Measurements from ENCODE around the gene KANSL1. TPM values are rescaled to one million over a fixed set of nuclear protein-coding genes. Genes with fewer than 3 reads are reported as not detected.

Gene KANSL1
- total RNA-seq, 1 experiment from 2014 or later, result 83.0 TPM

DNA sequence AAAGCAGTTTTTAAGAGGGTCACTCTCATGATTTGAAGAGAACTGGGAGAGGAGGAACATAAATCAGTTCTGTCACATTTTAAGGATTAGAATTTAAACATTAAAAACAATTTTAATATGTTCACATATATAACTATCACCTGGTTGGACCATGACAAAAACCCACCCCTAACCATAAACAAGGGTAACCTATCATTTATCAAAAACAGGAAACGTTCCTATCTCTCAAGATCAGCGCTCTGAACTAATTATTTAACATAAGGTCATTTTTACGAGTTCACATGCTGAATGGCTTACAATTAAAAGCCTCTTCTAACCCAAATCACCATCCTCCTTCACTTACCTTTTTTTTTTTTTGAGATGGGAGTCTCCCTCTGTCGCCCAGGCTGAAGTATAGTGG is 45.0 kb downstream of the KANSL1 start:
- ChIA-PET POLR2A (no interaction called here), CTCF (no interaction called here)
- intact Hi-C loops (cut with micrococcal nuclease; ENCODE audit: unreplicated experiment), result no loop called here
- Mint-ChIP-seq H3K36me3 (ENCODE audit: insufficient read depth, unreplicated experiment) (peaks cover 11% of the 10 kb centered on the region), H3K27ac (ENCODE audit: unreplicated experiment) (no peak overlapping the region), H3K9me3 (ENCODE audit: unreplicated experiment) (no peaks in the 10 kb centered on the region), H3K27me3 (ENCODE audit: insufficient read depth, unreplicated experiment) (no peaks in the 10 kb centered on the region), H3K4me3 (ENCODE audit: unreplicated experiment) (no peak overlapping the region), H3K4me1 (ENCODE audit: low read depth, unreplicated experiment) (peaks cover 14% of the 10 kb centered on the region)
- Histone ChIP-seq H3K36me3 (ENCODE audit: control insufficient read depth, insufficient read depth, low read length) (no peaks in the 10 kb centered on the region), H3K9me3 (no peaks in the 10 kb centered on the region), H3K4me1 (no peaks in the 10 kb centered on the region), H3K4me3 (ENCODE audit: low read depth, low read length) (no peak overlapping the region), H3K27me3 (replicated peaks; ENCODE audit: control insufficient read depth, insufficient read depth, low read length) (no peaks in the 10 kb centered on the region)
- no TSS peak for BruUV-seq (replicated peaks)
- TF ChIP-seq, protein P1, sequence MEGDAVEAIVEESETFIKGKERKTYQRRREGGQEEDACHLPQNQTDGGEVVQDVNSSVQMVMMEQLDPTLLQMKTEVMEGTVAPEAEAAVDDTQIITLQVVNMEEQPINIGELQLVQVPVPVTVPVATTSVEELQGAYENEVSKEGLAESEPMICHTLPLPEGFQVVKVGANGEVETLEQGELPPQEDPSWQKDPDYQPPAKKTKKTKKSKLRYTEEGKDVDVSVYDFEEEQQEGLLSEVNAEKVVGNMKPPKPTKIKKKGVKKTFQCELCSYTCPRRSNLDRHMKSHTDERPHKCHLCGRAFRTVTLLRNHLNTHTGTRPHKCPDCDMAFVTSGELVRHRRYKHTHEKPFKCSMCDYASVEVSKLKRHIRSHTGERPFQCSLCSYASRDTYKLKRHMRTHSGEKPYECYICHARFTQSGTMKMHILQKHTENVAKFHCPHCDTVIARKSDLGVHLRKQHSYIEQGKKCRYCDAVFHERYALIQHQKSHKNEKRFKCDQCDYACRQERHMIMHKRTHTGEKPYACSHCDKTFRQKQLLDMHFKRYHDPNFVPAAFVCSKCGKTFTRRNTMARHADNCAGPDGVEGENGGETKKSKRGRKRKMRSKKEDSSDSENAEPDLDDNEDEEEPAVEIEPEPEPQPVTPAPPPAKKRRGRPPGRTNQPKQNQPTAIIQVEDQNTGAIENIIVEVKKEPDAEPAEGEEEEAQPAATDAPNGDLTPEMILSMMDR (IDR thresholded peaks at IDR 0.05; ENCODE audit: insufficient read depth in 1 of 2, low read depth in 1 of 2, low read length in 1 of 2, severe bottlenecking in 1 of 2, unreplicated experiment in 1 of 2), result no peak
- DNase-seq, result no peak

DNA sequence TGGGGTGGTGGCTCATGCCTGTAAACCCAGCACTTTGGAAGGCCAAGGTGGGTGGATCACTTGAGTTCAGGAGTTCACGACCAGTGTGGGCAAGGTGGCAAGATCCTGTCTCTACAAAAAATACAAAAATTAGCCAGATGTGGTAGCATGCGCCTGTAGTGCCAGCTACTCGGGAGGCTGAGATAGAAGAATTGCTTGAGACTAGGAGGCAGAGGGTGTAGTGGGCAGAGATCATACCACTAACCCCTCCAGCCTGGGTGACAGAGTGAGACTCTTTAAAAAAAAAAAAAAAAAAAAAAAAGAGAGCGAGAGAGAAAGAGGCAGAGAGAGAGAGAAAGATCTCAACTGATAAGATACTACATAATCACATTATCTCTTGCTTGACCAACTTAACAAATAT is 45.9 kb downstream of the KANSL1 start:
- no TSS peak for BruUV-seq (replicated peaks)
- DNase-seq, result no peak
- H3K36me3 ChIP-seq (ENCODE audit: control insufficient read depth, insufficient read depth, low read length), result no peaks in the 10 kb centered on the region
- Mint-ChIP-seq H3K4me3 (ENCODE audit: unreplicated experiment) (no peak overlapping the region), H3K36me3 (ENCODE audit: insufficient read depth, unreplicated experiment) (peaks cover 11% of the 10 kb centered on the region), H3K27me3 (ENCODE audit: insufficient read depth, unreplicated experiment) (no peaks in the 10 kb centered on the region), H3K27ac (ENCODE audit: unreplicated experiment) (no peak overlapping the region), H3K9me3 (ENCODE audit: unreplicated experiment) (no peaks in the 10 kb centered on the region), H3K4me1 (ENCODE audit: low read depth, unreplicated experiment) (peaks cover 12% of the 10 kb centered on the region)
- ChIA-PET POLR2A (no interaction called here), CTCF (no interaction called here)
- TF ChIP-seq, protein P1 (IDR thresholded peaks at IDR 0.05; ENCODE audit: insufficient read depth in 1 of 2, low read depth in 1 of 2, low read length in 1 of 2, severe bottlenecking in 1 of 2, unreplicated experiment in 1 of 2), result no peak
- no peaks in the 10 kb centered on the region for H3K9me3 ChIP-seq
- H3K4me3 ChIP-seq (ENCODE audit: low read depth, low read length), result no peak overlapping the region
- no peaks in the 10 kb centered on the region for H3K27me3 ChIP-seq (replicated peaks; ENCODE audit: control insufficient read depth, insufficient read depth, low read length)
- 0 out of 2 replicates have a peak, but pooled peaks cover 4% of the 10 kb centered on the region for H3K4me1 ChIP-seq
- intact Hi-C loops (cut with micrococcal nuclease; ENCODE audit: unreplicated experiment), result no loop called here

DNA sequence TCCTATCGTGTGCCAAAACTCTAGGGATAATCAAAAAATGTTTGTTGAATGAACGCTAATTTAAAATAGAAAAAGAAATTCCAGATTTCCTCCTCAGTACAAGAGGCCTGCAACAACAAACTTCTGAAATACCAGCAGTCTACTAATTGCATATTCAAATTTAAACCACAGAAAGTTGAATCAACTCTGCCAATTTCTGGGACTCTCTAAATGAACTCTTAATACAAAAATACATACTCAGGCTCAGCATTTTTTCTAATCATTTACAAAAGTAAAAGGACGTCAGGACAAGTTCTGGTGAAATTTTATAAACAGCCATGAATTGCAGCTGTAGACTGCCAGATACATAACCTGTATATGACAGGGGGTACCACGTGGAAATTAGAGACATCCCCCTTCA is 49.0 kb downstream of the KANSL1 start:
- H3K36me3 Mint-ChIP-seq (ENCODE audit: insufficient read depth, unreplicated experiment), result peaks cover 18% of the 10 kb centered on the region
- POLR2A ChIA-PET, result no interaction called here
- intact Hi-C loops (cut with micrococcal nuclease; ENCODE audit: unreplicated experiment), result no loop called here

More for the DNA sequence above, 49.0 kb downstream of the KANSL1 start:
- H3K4me1 Mint-ChIP-seq (ENCODE audit: low read depth, unreplicated experiment), result peaks cover 7% of the 10 kb centered on the region
- Histone ChIP-seq H3K4me3 (ENCODE audit: low read depth, low read length) (no peak overlapping the region), H3K4me1 (peaks cover 8% of the 10 kb centered on the region), H3K9me3 (no peaks in the 10 kb centered on the region), H3K27me3 (replicated peaks; ENCODE audit: control insufficient read depth, insufficient read depth, low read length) (no peaks in the 10 kb centered on the region), H3K36me3 (ENCODE audit: control insufficient read depth, insufficient read depth, low read length) (no peaks in the 10 kb centered on the region)
- H3K9me3 Mint-ChIP-seq (ENCODE audit: unreplicated experiment), result no peaks in the 10 kb centered on the region
- CTCF ChIA-PET, result interaction anchor here (0.6 kb wide), 1 partner anchor 818 kb away, joined by 3 read pairs; no protein-coding TSS in a partner anchor
- H3K4me3 Mint-ChIP-seq (ENCODE audit: unreplicated experiment), result no peak overlapping the region
- no TSS peak for BruUV-seq (replicated peaks)
- TF ChIP-seq, protein P1 (IDR thresholded peaks at IDR 0.05; ENCODE audit: insufficient read depth in 1 of 2, low read depth in 1 of 2, low read length in 1 of 2, severe bottlenecking in 1 of 2, unreplicated experiment in 1 of 2), result no peak
- DNase-seq, result no peak
- H3K27ac Mint-ChIP-seq (ENCODE audit: unreplicated experiment), result no peak overlapping the region
- H3K27me3 Mint-ChIP-seq (ENCODE audit: insufficient read depth, unreplicated experiment), result no peaks in the 10 kb centered on the region
